B cell (primary cell): Measurements from ENCODE around the gene ADH4. TPM values are rescaled to one million over a fixed set of nuclear protein-coding genes. Genes with fewer than 3 reads are reported as not detected.

Experiments
- ATAC-seq: fragments of 200-7000 bp; cut with Tn5 transposase; one replicate; pipeline ENCODE4 v1.10.0; 2021; ENCODE audit warnings: low read depth, mild to moderate bottlenecking, moderate number of reproducible peaks, moderate library complexity
- CTCF ChIA-PET: fragments of 350-600 bp; sonication (Branson Sonifier 250); formaldehyde crosslinking; loops from one replicate; lab custom pipeline; 2021; ENCODE audit warnings: antibody characterized with exemption, inconsistent platforms; lab: Charles Lee
- POLR2A ChIA-PET: fragments of 350-600 bp; sonication (Branson Sonifier 250); formaldehyde crosslinking; loops from one replicate; lab custom pipeline; 2021; ENCODE audit warnings: antibody characterized with exemption; lab: Charles Lee
- DNase-seq: peaks from one replicate; pipeline ENCODE4 v3.0.0; 2013
- H2AFZ ChIP-seq: 2 replicates; pipeline ENCODE4 v1.6.1; 2012; ENCODE audit warnings: mild to moderate bottlenecking, low read depth, low read length; ENCODE audit not compliant: insufficient read depth, poor library complexity, severe bottlenecking
- H3K27ac ChIP-seq, 2 donors: 1 replicate in 1 of 2; 2 replicates in 1 of 2; pipeline ENCODE4 v1.5.1; 2012 to 2013; ENCODE audit warnings: low read length in 2 of 2, mild to moderate bottlenecking in 2 of 2, moderate library complexity in 1 of 2
- H3K27me3 ChIP-seq, 4 experiments: fragments of 200-600 bp in 1 of 4; sonication (generic) in 1 of 4; replicated peaks in 1 of 4; 1 replicate in 2 of 4; 2 replicates in 2 of 4; pipeline versions ENCODE4 v1.6.1 to v1.7.0; 2013 to 2016; ENCODE audit warnings: low read length in 3 of 4, mild to moderate bottlenecking in 2 of 4, mixed read lengths in 1 of 4, moderate library complexity in 1 of 4; ENCODE audit not compliant: insufficient read depth in 4 of 4, control insufficient read depth in 3 of 4; ENCODE audit errors: control extremely low read depth in 1 of 4
- H3K36me3 ChIP-seq, 2 experiments: replicated peaks in 1 of 2; 1 replicate in 1 of 2; 2 replicates in 1 of 2; pipeline versions ENCODE4 v1.6.1 to v1.7.1; 2013; ENCODE audit warnings: low read length in 1 of 2; ENCODE audit not compliant: insufficient read depth in 2 of 2, control insufficient read depth in 1 of 2; ENCODE audit errors: control extremely low read depth in 1 of 2, extremely low read depth in 1 of 2
- H3K4me1 ChIP-seq, 2 donors: fragments of 200-600 bp in 1 of 2; sonication (generic) in 1 of 2; 1 replicate in 1 of 2; 2 replicates in 1 of 2; pipeline versions ENCODE4 v1.5.1 to v1.6.1; 2013 to 2017; ENCODE audit warnings: low read length in 2 of 2; ENCODE audit not compliant: control insufficient read depth in 2 of 2, insufficient read depth in 2 of 2
- H3K4me2 ChIP-seq: replicated peaks from 2 replicates; pipeline ENCODE3; 2012; ENCODE audit warnings: mild to moderate bottlenecking, low read depth, low read length; ENCODE audit not compliant: poor library complexity, severe bottlenecking
- H3K4me3 ChIP-seq, 5 experiments: fragments of 200-600 bp in 1 of 5; sonication (generic) in 1 of 5; 1 replicate in 3 of 5; 2 replicates in 2 of 5; pipeline versions ENCODE4 v1.5.1 to v1.7.0; 2011 to 2016; ENCODE audit warnings: low read length in 4 of 5, mild to moderate bottlenecking in 4 of 5, low read depth in 2 of 5, control low read depth in 1 of 5, moderate library complexity in 1 of 5; ENCODE audit not compliant: insufficient read depth in 1 of 5; ENCODE audit errors: control extremely low read depth in 1 of 5, extremely low read depth in 1 of 5
- H3K79me2 ChIP-seq: fragments of 200-600 bp; sonication (generic); one replicate; pipeline ENCODE4 v1.6.0; 2016; ENCODE audit warnings: low read length; ENCODE audit not compliant: control insufficient read depth, insufficient read depth
- H3K9ac ChIP-seq: fragments of 200-600 bp; sonication (generic); 2 replicates; pipeline ENCODE4 v1.6.1; 2017; ENCODE audit warnings: mild to moderate bottlenecking, low read length, moderate library complexity
- H3K9me3 ChIP-seq, 3 donors: one replicate each; pipeline versions ENCODE4 v1.6.1 to v1.7.1; 2013; ENCODE audit warnings: low read length in 2 of 3; ENCODE audit not compliant: control insufficient read depth in 2 of 3, insufficient read depth in 1 of 3; ENCODE audit errors: control extremely low read depth in 1 of 3
- H4K20me1 ChIP-seq: 2 replicates; pipeline ENCODE4 v1.6.0; 2012; ENCODE audit warnings: mild to moderate bottlenecking, low read length; ENCODE audit not compliant: insufficient read depth, control insufficient read depth, poor library complexity, severe bottlenecking
- H3K27ac Mint-ChIP-seq: one replicate; pipeline ENCODE4 v1.8.0; 2021; ENCODE audit warnings: mixed read lengths
- H3K27me3 Mint-ChIP-seq: one replicate; pipeline ENCODE4 v1.8.0; 2021; ENCODE audit warnings: mixed read lengths
- H3K4me1 Mint-ChIP-seq: one replicate; pipeline ENCODE4 v1.8.0; 2021; ENCODE audit warnings: mixed read lengths
- H3K4me3 Mint-ChIP-seq: one replicate; pipeline ENCODE4 v1.8.0; 2021; ENCODE audit warnings: mixed read lengths
- H3K9me3 Mint-ChIP-seq: one replicate; pipeline ENCODE4 v1.8.0; 2022; ENCODE audit warnings: mixed read lengths; ENCODE audit not compliant: insufficient read depth
- CTCF ChIP-seq: fragments of 200-600 bp; IDR thresholded peaks from one replicate; pipeline ENCODE4 v1.8.0; 2022; ENCODE audit warnings: antibody characterized with exemption, mild to moderate bottlenecking
- EZH2 ChIP-seq: IDR thresholded peaks from 2 replicates; pipeline ENCODE4 v1.6.1; 2012; ENCODE audit warnings: borderline replicate concordance, low read depth, mild to moderate bottlenecking, moderate library complexity, low read length; ENCODE audit not compliant: insufficient read depth, poor library complexity, severe bottlenecking
- WGBS: methylation state at CpG from one replicate; pipeline ENCODE4 v1.1.5; 2013; ENCODE audit warnings: missing lambda C conversion rate; ENCODE audit not compliant: insufficient coverage; 5-methylcytosine and 5-hydroxymethylcytosine counted together
- intact Hi-C: fragments of 100-400 bp; cut with micrococcal nuclease; formaldehyde crosslinking; loops from one replicate; pipeline ENCODE4 v1.10.0; 2022
- polyA plus RNA-seq: library from polyadenylated mRNA; depleted of rRNA; stranded (reverse); fragments of >200 nt; gene quantifications from 2 replicates; pipeline ENCODE4 v1.2.3, GENCODE V29; 2012
- total RNA-seq, 2 donors: library from RNA; stranded (reverse); fragments of 120-200 nt in 1 of 2; gene quantifications; 1 replicate in 1 of 2; 2 replicates in 1 of 2; pipeline versions ENCODE4 v1.2.3 to v1.2.4, GENCODE V29; 2013 to 2022

The ADH4 gene
- total and polyA plus RNA-seq, 2 donors (not counting 1 experiment from before 2014, with no cell fraction given), result not detected

- TF ChIP-seq EZH2 (no peak), CTCF (no peak)
- ChIA-PET POLR2A (no interaction called here), CTCF (no interaction called here)
- no peaks in the 10 kb centered on the region for H3K36me3 ChIP-seq
- H3K4me3 ChIP-seq, result no peak overlapping the region
- ATAC-seq (no peak), DNase-seq (no peak)
- H3K27ac Mint-ChIP-seq, result no peak overlapping the region
- H3K9ac ChIP-seq, result no peak overlapping the region
- H3K9me3 ChIP-seq, result no peaks in the 10 kb centered on the region
- no peak overlapping the region for H3K4me3 Mint-ChIP-seq
- H3K79me2 ChIP-seq, result no peaks in the 10 kb centered on the region
- H3K4me1 Mint-ChIP-seq, result no peaks in the 10 kb centered on the region
- intact Hi-C loops, result no loop called here
- H2AFZ ChIP-seq, result no peak overlapping the region
- no peaks in the 10 kb centered on the region for H3K27me3 ChIP-seq
- H3K9me3 Mint-ChIP-seq, result no peaks in the 10 kb centered on the region
- WGBS, result no CpG with 5 or more reads among the region's 1 CpG
- no peaks in the 10 kb centered on the region for H3K4me1 ChIP-seq
- H3K4me2 ChIP-seq, result no peak overlapping the region
- no peak overlapping the region for H3K27ac ChIP-seq
- no peaks in the 10 kb centered on the region for H4K20me1 ChIP-seq
- no peaks in the 10 kb centered on the region for H3K27me3 Mint-ChIP-seq
Observed at GRCh38 chr4:99144587-99144986, 490 bp upstream of the ADH4 start.

GRCh38 chr4:99136329-99136728 is 7.8 kb downstream of the ADH4 start:
- no peak for TF ChIP-seq CTCF
- TF ChIP-seq EZH2, result no peak
- Histone ChIP-seq H2AFZ (no peak overlapping the region), H3K4me3 (no peak overlapping the region), H3K9me3 (peaks cover 0 to 2% (median 0%) of the 10 kb centered on the region in 3 donors), H3K9ac (no peak overlapping the region), H3K27ac (no peak overlapping the region), H3K36me3 (no peaks in the 10 kb centered on the region), H3K4me1 (no peaks in the 10 kb centered on the region), H3K27me3 (no peaks in the 10 kb centered on the region), H3K4me2 (no peak overlapping the region), H4K20me1 (no peaks in the 10 kb centered on the region), H3K79me2 (no peaks in the 10 kb centered on the region)
- H3K4me1 Mint-ChIP-seq, result no peaks in the 10 kb centered on the region
- H3K4me3 Mint-ChIP-seq, result no peak overlapping the region
- H3K27me3 Mint-ChIP-seq, result peaks cover 3% of the 10 kb centered on the region
- intact Hi-C loops, result no loop called here
- ATAC-seq, result no peak
- POLR2A ChIA-PET, result no interaction called here
- H3K9me3 Mint-ChIP-seq, result no peaks in the 10 kb centered on the region
- H3K27ac Mint-ChIP-seq, result no peak overlapping the region
- DNase-seq, result no peak
- CTCF ChIA-PET, result no interaction called here
